GM18867 (cell line): ENCODE results near the gene KRTCAP2.
A peak's percentile ranks its signal among the peaks of the same experiment; 100 is the strongest.
"Not testable (repeated sequence)": the region's sequence is repeated elsewhere in the genome, so short reads cannot be mapped to it uniquely, and the experiment has no call there.

Experiments
- ATAC-seq: cut with Tn5 transposase; IDR thresholded peaks from one replicate; pipeline ENCODE4 v1.9.1; 2021; ENCODE audit warnings: mild to moderate bottlenecking, moderate library complexity; ENCODE audit not compliant: unreplicated experiment

KRTCAP2 gene

DNA sequence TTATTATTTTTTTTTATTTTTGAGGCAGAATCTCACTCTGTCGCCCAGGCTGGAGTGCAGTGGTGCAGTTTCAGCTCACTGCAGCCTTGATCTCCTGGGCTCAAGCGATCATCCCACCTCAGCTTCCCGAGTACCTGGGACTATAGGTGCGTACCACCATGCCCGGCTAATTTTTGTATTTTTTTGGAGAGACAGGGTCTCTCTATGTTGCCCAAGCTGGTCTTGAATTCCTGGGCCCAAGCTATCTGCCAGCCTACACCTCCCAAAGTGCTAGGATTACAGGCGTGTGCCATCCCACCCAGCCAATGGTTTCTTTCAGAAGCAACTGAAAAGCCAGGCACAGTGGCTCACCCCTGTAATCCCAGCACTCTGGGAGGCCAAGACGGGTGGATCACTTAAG lies 2.3 kb downstream of the KRTCAP2 start:
- ATAC-seq, result no peak

DNA sequence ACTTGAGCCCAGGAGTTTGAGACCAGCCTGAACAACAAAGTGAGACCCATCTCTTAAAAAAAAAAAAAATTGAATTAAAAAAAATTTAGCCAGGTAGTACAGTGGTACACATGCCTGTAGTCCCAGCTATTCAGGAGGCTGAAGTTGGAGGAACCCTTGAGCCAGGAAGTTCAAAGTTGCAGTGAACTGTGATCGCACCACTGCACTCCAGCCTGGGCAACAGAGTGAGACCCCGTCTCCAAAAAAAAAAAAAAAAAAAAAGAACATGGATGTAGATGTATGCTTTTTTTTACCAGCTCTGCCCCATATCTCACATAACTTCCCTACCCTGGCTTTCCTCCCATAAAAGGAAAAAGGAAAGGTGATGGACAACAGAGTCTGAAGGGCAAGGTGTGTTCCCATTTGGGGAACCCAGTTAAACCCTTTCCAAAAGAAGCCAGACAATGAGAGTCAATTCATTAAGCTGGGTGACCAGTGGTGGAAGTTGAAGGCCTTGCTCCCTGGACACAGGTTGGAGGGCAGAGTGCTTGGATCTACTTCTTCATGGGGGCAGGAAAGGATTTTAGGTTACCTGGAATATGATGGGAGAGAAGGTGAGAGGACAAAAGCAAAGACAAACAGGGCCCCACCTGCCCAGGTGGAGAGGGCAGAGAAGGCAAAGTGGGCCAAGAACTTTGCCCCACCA lies 2.9 kb downstream of the KRTCAP2 start:
- no peak for ATAC-seq

DNA sequence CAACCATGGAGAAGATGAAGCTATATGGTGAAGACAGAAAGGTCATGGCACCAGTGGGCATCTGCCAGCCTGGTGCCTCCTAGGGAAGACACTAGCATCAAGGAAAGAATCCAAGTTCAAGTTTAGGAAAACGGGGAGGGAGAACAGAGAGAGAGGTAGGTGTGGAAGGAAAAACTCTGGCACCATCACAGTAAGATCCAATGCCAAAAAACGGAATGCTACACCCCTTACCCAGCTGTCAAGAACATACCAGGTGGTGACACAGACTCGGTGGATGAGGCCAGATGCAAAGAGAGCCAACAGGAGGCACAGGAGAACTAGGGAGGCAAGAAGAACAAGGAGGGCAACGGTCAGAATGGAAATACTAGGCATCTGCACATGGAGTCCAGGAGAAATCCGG lies 3.6 kb downstream of the KRTCAP2 start:
- no peak for ATAC-seq

DNA sequence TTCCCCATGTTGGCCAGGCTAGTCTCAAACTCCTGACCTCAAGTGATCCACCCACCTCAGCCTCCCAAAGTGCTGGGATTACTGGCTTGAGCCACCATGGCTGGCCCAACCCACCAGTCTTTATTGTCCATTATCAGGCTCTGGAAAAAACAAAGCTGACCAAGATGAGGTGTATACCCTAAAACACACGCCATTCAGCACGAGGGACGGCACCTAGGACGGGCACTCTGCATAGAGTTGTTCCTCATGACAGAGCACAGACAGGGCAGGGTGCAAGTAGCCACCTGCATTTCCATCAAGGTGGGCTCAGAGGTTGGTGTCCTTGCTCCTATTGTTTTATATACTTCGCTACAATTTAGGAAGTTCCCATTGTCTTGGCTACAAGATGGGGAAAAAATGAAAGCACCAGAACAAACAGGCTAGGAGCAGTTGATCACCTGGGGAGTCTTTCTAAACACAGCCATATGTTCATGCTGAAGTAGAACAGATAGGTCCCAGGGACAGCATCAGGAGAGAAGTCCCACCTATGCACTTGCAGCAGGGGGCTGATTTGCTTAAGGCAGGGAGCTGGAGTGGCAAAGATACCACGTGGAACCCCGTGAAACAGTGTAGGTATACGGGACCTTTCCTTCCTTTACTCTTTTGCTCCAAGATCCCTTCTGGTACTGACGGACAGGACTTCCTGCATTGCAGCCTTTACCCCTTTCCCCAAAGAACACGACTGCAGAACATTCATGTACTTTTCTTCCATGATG lies 4.5 kb downstream of the KRTCAP2 start:
- no peak for ATAC-seq

DNA sequence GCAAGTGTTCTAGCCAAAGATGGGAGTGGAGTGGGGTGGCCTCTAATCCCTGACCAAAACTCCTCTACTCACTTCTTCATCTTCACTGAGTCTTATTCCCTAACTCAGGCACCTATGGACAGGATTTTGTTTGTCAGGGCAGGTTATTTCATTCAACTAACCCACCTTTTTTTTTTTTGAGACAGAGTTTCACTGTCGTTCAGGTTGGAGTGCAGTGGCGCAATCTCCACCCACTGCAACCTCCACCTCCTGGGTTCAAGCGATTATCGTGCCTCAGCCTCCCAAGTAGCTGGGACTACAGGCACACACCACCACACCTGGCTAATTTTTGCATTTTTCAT lies 5.0 kb downstream of the KRTCAP2 start:
- ATAC-seq, result not testable (repeated sequence)

DNA sequence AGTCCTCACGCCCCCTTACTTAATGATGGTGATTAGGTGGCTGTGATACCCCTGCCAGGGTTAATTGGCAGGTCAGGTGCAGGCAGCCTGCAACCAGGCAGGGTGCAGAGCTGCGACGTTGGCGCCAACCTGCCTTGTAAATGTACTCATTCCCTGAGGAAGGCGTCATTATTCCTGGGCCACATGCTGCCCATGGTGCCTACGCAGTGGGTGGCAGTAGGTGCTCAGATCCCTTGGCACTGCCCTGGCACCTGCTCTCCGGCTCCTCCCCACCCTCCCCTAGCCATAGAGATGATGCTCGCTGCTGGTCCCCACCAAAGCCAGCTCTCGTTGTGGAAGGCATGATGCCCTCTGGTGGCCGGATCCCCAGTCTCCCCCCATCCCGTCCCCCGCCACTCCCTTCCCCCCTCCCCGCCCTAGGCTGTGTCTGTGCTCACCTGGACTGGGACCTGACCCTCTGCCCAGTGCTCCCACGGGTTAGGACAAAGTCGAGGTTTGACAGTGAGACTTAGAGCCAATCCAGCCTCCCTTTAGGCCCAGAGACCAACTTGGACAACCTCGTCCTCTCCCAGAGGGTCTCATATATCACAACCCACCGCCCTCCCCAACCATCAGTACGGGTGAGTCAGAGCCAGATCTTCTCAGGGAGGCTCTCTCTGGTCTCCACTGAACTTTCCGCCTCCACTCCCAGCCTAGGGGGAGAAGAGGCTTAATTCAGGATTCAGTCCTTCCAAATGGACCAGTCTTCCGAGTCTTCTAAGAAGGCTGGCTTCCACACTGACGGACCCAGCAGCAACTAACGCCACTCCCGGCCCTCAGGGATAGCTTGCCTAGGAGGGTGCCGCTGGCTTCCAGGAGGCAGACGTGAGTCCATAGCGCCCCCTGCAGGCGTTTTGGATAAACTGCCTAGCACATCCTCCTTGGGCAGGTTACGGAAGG lies 5.7 kb downstream of the KRTCAP2 start:
- peak; percentile 39 for ATAC-seq

DNA sequence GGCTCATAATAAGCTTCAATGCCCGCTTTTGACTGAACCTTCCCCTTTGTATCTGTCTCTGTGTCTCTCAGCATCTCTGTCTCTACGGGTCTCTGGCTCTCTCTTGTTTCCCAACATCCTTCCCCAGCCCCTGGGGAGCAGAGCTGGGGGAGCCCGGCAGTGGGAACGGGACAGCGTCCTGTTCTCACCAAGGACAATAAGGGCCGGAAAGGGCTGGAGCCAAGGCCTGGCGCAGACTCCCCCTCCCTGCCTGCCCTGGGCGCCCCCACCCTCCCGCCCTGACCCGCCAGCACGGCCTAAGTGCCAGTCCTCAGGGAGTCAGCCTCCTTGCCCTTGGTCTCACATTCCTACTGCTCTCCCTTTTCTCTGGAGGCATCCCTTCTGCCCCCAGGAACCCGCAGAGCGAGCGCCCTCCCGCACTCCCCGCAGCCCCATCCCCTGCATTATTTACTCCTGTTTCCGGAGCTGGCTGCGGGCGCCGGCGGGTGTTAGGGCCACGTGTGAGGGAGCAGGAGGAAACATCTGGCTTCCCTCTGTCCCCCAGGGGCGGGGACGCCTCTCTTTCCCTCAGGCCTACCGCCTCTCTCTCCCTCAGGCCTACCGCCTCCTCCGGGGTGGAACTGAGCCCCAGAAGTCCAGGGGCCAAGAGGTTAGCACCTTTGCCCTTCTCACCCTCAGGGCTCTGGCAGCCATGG lies 6.5 kb downstream of the KRTCAP2 start:
- ATAC-seq, result no peak

DNA sequence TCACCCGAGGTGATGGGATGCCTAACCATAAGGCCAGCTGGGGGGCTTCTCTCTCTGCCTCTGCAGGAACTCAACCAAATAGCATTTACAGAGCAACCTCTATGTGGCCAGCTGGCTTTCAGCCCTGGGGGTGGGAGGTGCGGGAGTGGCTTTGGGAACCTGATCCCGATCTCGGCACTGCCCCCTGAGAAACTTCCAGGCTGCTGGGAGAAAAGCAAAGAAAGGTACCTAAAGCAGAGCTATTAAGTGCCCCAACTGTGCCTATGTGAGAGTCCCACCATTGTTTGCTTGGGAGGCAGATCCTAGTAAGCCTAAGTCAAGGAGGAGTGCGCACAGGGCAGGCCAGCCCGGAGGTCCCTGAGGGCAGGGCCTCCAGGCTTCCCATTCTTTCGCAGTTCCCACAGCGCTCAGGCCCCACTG lies 7.0 kb downstream of the KRTCAP2 start:
- ATAC-seq, result no peak

DNA sequence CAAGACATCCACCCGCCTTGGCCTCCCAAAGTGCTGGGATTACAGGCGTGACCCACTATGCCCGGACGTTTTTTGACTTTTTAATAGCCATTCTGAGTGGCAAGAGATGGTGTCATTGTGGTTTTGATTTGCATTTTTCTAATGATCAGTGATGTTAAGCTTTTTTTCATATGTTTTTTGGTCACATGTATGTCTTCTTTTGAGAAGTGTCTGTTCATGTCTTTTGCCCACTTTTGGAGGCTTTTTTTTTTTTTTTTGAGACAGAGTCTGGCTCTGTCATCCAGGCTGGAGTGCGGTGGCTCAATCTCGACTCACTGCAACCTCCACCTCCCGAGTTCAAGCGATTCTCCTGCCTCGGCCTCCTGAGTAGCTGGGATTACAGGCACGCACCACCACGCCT lies 8.5 kb downstream of the KRTCAP2 start:
- ATAC-seq, result not testable (repeated sequence)

DNA sequence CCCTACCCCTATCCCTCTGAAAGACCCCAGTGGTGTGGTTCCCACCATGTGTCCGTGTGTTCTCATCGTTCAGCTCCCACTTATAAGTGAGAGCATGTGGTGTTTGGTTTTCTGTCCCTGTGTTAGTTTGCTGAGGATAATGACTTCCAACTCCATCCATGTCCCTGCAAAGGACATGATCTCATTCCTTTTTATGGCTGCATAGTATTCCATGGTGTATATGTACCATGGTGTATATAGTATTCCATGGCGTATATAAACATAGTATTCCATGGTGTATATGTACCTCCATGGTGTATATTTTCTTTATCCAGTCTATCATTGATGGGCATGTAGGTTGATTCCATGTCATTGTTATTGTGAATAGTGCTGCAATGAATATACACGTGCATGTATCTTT lies 9.3 kb downstream of the KRTCAP2 start:
- not testable (repeated sequence) for ATAC-seq

DNA sequence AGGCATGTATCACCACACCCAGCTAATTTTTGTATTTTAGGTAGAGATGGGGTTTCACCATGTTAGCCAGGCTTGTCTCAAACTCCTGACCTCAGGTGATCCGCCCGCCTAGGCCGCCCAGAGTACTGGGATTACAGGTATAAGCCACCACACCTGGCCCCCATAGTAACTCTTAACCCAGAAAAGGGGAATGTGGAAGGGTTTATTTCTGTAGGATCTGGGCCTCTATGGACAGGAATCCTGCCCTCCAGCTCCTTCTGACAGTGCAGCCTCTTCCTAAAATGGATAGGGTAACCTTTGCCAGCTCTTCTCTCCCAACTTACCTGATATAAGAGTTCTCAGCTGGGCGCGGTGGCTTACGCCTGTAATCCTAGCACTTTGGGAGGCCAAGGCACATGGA lies 10.5 kb downstream of the KRTCAP2 start:
- not testable (repeated sequence) for ATAC-seq

DNA sequence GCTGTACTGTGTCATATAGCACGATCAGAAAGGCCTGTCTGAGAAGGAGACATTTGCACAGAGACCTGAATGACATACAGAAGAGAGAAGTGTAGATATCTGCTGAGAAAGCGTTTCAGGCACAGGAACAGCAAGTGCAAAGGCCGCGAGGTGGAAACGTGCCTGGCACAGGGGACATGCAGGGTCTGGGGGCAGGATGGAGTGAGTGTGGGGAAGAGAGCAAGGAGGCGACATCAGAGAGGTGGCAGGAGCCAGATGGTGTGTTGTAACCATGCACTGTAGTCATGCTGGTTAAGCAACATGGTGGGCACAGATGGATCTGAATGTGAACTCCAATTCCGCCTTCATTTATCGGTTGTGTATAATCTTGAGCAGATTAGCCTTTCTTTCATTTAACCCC lies 13.0 kb downstream of the KRTCAP2 start:
- no peak for ATAC-seq

DNA sequence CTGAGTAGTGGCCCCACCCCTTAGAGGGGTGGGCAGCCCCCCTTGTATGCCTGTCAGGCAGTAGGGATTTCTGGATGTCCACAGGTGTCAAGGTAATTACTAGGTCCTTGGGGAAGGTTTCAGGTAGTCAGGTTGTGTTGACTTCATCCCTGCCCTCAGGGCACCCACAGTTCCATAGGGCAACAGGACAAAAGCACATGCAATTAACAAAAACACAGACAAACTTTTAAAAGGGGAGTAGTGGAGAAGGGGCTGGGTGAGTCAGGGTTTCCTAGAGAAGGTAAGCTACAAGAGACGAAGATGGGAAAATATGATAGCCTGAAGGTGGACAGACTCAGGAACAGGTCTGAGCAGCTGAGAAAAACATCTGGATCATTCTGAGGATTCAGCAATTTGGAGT lies 14.1 kb downstream of the KRTCAP2 start:
- no peak for ATAC-seq

DNA sequence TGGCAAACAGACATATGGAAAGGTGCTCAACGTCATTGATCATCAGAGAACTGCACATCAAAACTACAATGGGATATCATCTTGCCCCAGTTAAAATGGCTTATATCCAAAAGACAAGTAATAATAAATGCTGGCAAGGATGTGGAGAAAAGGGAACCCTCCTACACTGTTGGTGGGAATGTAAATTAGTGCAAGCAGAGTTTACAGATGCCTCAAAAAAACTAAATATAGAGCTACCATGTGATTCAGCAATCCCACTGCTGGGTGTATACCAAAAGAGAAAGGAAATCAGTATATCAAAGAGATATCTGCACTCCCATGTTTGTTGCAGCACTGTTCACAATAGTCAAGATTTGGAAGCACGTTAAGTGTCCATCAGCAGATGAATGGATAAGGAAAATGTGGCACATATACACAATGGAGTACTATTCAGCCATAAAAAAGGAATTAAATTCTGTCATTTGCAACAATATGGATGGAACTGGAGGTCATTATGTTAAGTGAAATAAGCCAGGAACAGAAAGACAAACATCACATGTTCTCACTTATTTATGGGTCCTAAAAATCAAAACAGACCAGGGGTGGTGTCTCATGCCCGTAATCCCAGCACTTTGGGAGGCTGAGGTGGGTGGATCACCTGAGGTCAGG lies 17.0 kb downstream of the KRTCAP2 start:
- ATAC-seq, result not testable (repeated sequence)

DNA sequence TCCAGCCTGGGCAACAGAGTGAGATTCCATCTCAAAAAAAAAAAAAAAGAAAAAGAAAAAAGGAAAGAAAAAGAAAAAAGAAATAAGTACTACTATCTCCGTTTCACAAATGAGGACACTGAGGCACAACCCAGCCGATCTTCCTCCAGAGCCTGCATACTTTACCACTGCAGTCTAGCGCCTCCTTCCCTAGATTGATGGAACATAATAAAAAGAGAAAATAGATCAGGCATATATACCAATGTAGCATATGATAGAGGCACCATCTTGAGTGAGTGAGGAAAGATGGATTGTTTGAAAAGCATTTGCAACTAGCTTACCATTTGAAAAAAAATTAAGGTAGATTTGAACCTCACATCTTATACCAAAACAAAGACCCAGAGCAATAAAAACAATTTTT lies 27.6 kb downstream of the KRTCAP2 start:
- no peak for ATAC-seq

DNA sequence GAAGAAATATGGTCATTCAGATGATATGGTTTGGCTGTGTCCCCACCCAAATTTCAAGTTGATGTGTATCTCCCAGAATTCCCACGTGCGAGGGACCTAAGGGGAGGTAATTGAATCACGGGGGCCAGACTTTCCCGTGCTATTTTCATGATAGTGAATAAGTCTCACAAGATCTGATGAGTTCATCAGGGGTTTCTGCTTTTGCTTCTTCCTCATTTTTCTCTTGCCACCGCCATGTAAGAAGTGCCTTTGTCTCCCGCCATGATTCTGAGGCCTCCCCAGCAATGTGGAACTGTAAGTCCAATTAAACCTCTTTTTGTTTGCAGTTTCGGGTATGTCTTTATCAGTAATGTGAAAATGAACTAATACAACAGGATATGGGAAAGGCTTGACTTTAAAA lies 31.4 kb downstream of the KRTCAP2 start:
- ATAC-seq, result no peak

DNA sequence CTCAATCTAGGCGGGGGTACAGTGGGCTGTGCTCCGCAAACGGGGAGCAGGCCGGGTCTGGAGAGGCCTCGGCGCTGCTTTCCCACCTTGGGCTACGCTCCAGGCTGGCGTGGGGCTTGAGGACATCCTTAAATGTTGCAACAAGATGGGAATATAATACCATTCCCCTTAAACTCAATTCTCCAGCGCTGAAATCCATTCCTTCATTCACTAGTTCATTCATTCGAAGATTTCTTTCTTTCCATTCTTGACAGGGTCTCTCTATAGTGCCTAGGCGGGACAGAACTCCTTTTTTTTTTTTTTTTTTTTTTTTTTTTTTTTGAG lies 32.5 kb downstream of the KRTCAP2 start:
- ATAC-seq, result no peak

DNA sequence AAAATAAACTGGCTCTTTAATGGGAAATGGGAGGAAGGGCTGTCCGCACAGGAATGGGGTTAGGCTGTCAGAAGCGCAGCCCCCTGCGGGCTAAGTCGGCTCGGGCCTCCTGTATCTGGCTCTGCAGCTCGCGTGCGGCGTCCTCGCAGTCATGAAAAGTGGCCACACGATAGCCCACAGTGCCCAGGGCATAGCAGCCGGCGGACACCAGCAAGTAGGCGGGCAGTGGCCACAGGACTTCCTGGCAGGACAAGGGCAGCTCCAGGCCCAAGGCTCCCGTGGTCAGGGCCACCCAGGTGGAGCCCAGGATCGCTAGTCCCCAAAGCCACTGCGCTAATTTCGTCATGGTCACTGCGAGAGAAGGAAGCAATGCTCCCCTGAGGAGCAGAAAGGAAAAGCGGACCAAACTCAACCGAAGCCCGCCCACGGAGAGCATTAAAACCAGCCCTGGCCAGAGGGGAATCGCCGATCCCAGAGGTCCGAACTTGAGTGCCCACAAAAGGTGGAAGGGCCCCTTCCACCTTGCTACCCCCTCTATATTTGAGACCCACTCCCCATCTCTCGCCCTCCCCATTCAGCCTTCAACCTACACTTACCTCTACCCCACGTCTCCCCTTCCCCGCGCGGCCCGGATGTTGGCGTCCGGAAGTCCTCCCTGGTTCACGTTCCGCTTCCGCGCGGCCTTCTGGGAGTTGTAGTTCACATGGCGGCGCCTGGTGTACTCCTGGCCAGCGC lies 33.0 kb downstream of the KRTCAP2 start, which contains the start of gene DPM3:
Gene DPM3 (minus strand): TSS at position 637 of the 735 bp plus-strand sequence. CDS start 291 bp downstream, at position 346.
- peak; percentile 63 for ATAC-seq

DNA sequence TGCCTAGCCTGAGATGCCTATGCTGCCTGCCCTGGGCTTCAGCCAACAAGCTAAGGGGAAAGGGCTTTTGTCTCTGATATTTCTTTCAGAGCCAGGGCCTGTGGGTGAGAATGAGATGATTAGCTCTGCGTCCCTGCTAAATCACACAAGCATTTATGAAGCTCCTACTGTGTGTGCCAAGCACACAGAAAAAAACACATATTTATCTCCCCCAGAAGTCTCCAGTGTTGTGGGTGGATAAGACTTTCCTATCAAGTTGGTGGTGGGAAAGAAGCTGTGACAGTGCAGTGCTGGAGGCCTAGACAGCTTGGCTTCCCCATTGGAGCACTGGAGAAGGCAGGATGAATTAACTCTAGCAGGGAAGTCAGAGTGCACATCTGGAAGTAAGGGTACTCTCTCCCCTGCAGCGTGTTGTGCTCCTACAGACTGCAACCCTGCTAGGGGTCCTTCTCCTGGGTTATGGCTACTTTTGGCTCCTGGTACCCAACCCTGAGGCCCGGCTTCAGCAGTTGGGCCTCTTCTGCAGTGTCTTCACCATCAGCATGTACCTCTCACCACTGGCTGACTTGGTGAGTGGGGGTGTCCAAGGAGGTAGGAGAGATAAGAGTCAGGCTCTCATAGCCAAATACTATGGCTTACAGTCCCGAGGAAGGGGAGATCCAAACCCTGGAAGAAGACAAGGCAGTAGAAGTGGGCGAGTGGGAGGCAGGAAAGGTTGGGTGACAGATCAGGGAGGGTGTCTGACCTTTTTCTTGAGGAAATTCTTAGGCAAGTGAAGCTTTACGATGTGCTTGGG lies 35.8 kb downstream of the KRTCAP2 start:
- ATAC-seq, result no peak
